ENCODE data around the gene NCR3LG1. TPM values are rescaled to one million over a fixed set of nuclear protein-coding genes. Genes with fewer than 3 reads are reported as not detected.

NCR3LG1 gene
- total RNA-seq, 1 experiment from 2014 or later = 2.0 TPM

- TF ChIP-seq USF1 (CRISPR knock-in tag; IDR thresholded peaks at IDR 0.05) (no peak), FOXJ3 (CRISPR knock-in tag; IDR thresholded peaks at IDR 0.05; ENCODE audit: borderline replicate concordance) (no peak), ATF1 (CRISPR knock-in tag; IDR thresholded peaks at IDR 0.05) (no peak), MXD4 (CRISPR knock-in tag; IDR thresholded peaks at IDR 0.05; ENCODE audit: borderline replicate concordance) (no peak), SMAD3 (CRISPR knock-in tag; IDR thresholded peaks at IDR 0.05; ENCODE audit: borderline replicate concordance) (no peak)
- TF ChIP-seq, protein P1, sequence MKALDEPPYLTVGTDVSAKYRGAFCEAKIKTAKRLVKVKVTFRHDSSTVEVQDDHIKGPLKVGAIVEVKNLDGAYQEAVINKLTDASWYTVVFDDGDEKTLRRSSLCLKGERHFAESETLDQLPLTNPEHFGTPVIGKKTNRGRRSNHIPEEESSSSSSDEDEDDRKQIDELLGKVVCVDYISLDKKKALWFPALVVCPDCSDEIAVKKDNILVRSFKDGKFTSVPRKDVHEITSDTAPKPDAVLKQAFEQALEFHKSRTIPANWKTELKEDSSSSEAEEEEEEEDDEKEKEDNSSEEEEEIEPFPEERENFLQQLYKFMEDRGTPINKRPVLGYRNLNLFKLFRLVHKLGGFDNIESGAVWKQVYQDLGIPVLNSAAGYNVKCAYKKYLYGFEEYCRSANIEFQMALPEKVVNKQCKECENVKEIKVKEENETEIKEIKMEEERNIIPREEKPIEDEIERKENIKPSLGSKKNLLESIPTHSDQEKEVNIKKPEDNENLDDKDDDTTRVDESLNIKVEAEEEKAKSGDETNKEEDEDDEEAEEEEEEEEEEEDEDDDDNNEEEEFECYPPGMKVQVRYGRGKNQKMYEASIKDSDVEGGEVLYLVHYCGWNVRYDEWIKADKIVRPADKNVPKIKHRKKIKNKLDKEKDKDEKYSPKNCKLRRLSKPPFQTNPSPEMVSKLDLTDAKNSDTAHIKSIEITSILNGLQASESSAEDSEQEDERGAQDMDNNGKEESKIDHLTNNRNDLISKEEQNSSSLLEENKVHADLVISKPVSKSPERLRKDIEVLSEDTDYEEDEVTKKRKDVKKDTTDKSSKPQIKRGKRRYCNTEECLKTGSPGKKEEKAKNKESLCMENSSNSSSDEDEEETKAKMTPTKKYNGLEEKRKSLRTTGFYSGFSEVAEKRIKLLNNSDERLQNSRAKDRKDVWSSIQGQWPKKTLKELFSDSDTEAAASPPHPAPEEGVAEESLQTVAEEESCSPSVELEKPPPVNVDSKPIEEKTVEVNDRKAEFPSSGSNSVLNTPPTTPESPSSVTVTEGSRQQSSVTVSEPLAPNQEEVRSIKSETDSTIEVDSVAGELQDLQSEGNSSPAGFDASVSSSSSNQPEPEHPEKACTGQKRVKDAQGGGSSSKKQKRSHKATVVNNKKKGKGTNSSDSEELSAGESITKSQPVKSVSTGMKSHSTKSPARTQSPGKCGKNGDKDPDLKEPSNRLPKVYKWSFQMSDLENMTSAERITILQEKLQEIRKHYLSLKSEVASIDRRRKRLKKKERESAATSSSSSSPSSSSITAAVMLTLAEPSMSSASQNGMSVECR (CRISPR knock-in tag; IDR thresholded peaks at IDR 0.05; ENCODE audit: borderline replicate concordance) = no peak
Measured at GRCh38 chr11:17385492-17385891, 33.9 kb downstream of the NCR3LG1 start (continued).

DNA sequence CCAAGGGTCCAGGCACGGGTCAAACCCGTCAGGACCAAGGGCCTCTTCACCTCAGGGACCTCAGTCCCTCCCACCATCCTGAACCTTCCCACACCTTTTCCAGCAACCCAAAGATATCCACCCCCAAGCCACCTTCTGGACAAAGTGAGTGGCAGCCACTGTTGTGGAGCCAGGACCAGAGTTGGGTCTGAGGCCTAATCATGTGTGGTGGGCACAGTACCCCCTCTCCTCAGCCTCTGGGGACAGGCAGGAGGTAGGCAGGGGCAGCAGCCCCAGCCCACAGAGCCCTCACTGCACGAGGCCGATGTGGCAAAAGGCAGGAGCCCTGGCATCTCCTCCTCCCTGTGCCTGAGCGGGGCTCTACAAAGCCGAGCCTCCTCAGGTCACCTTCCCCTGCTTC is 34.3 kb downstream of the NCR3LG1 start:
- Mint-ChIP-seq H3K4me1 (peaks cover 6% of the 10 kb centered on the region), H3K27me3 (ENCODE audit: low read depth) (peaks cover 13% of the 10 kb centered on the region), H3K27ac (no peak overlapping the region), H3K36me3 (peaks cover 10% of the 10 kb centered on the region; the same call in 1 of the 2 replicates), H3K9me3 (no peaks in the 10 kb centered on the region), H3K4me3 (no peak overlapping the region)
- DNase-seq (ENCODE audit: low spot score) = no peak
- ChIA-PET POLR2A (interaction anchor here (0.6 kb wide), 1 partner anchor 23 kb away, joined by 3 read pairs; no protein-coding TSS in a partner anchor), CTCF (interaction anchor here (1.0 to 8.0 kb wide), 18 partner anchors 25 to 162 kb away, joined by 3 to 203 read pairs (median 6); partner anchors contain the start of genes ABCC8 and OTOG)
- ATAC-seq = no peak
- no peak for TF ChIP-seq ZNF317 (CRISPR knock-in tag; IDR thresholded peaks at IDR 0.05; ENCODE audit: borderline replicate concordance, low read depth)
- no peak for TF ChIP-seq ZNF121 (CRISPR knock-in tag; IDR thresholded peaks at IDR 0.05)
- TF ChIP-seq FOXK1 (CRISPR knock-in tag; IDR thresholded peaks at IDR 0.05) = no peak
- no peak for TF ChIP-seq CREM (CRISPR knock-in tag; IDR thresholded peaks at IDR 0.05)

DNA sequence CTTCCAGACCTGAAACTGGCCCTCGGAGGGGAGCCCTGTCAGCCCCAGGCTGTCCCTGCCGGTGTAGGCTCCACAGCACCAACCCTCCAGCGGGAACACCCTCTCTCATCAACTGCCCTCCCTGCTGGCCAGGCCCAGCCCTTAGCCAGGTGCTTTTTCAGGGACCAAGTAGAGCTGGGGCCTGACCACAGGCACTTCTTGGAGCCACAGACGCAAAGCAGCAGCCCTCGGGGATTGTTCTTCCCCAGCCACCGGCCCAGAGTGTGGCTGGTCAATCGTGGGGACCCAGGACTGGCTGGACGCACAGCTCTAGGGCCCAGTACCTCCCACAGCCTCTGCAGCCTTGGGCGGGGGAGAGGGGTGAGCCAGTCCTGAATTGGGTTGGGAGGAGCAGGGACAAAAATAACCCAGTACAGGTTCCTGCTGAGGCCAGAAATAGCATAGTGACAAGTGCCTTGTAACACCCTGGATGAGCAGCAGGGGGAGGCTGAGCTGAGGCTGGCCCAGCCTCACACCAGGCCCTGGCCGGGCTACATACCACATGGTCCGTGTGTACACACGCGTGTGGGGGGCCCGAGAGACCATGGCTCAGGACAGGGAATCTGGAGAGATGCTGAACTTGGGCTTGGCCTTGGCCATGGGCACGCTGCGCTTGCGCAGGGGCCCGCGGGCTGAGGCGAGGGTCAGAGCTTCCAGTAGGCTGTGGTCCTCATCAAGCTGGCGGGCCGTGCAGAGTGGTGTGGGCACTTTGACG is 34.9 kb downstream of the NCR3LG1 start:
- Mint-ChIP-seq H3K9me3 (no peaks in the 10 kb centered on the region), H3K27me3 (ENCODE audit: low read depth) (peaks cover 19% of the 10 kb centered on the region), H3K27ac (no peak overlapping the region), H3K4me3 (no peak overlapping the region), H3K36me3 (peaks cover 10% of the 10 kb centered on the region; the same call in 1 of the 2 replicates), H3K4me1 (peaks cover 6% of the 10 kb centered on the region)
- ChIA-PET CTCF (interaction anchor here (0.6 to 8.0 kb wide), 25 partner anchors 11 to 162 kb away, joined by 3 to 203 read pairs (median 5); partner anchors contain the start of genes ABCC8, OTOG and USH1C), POLR2A (interaction anchor here (0.6 to 0.7 kb wide), 2 partner anchors 23 to 121 kb away, joined by 3 read pairs; no protein-coding TSS in a partner anchor)
- TF ChIP-seq, protein P2, sequence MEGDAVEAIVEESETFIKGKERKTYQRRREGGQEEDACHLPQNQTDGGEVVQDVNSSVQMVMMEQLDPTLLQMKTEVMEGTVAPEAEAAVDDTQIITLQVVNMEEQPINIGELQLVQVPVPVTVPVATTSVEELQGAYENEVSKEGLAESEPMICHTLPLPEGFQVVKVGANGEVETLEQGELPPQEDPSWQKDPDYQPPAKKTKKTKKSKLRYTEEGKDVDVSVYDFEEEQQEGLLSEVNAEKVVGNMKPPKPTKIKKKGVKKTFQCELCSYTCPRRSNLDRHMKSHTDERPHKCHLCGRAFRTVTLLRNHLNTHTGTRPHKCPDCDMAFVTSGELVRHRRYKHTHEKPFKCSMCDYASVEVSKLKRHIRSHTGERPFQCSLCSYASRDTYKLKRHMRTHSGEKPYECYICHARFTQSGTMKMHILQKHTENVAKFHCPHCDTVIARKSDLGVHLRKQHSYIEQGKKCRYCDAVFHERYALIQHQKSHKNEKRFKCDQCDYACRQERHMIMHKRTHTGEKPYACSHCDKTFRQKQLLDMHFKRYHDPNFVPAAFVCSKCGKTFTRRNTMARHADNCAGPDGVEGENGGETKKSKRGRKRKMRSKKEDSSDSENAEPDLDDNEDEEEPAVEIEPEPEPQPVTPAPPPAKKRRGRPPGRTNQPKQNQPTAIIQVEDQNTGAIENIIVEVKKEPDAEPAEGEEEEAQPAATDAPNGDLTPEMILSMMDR (IDR thresholded peaks at IDR 0.05) = peak; percentile 61
- TF ChIP-seq, protein P3, sequence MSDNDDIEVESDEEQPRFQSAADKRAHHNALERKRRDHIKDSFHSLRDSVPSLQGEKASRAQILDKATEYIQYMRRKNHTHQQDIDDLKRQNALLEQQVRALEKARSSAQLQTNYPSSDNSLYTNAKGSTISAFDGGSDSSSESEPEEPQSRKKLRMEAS (CRISPR knock-in tag; IDR thresholded peaks at IDR 0.05) = peak; percentile 61; the same call in 1 of the 2 replicates
- TF ChIP-seq ELF4 (CRISPR knock-in tag; IDR thresholded peaks at IDR 0.05; ENCODE audit: low read depth) = no peak
- no peak for TF ChIP-seq ESRRA (CRISPR knock-in tag; IDR thresholded peaks at IDR 0.05; ENCODE audit: borderline replicate concordance)
- no peak for TF ChIP-seq E2F1 (CRISPR knock-in tag; IDR thresholded peaks at IDR 0.05)
- peak; percentile 67 for DNase-seq (ENCODE audit: low spot score)
- peak; percentile 35 for ATAC-seq
